ENCODE results near the gene STRIP1. TPM values are rescaled to one million over a fixed set of nuclear protein-coding genes. Genes with fewer than 3 reads are reported as not detected.
A peak's percentile ranks its signal among the peaks of the same experiment; 100 is the strongest.

Gene STRIP1
- total and polyA plus RNA-seq, 2 experiments from 2014 or later, result 40.2 to 78.3 TPM

DNA sequence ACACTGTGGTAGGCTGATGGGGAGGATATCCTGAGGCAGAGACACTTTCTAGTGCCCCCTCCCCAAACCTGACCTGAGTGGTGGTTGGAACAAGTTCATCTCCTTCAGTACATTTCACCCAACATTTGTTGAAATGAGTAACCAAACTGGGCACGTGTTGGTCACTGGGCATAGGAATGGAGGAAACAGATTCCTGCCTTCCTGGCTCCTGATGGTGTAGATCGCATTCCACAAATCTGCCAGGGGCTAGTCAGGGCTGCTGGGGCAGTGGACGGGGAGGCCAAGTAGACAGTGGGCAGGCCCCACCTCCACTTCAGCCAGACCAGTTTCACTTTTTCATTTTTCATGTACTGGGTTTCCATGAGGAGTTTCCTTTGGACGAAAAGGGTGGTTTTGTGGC, 52.5 kb downstream of the STRIP1 start:
- Histone ChIP-seq H3K4me3 (no peak overlapping the region), H3K36me3 (no peaks in the 10 kb centered on the region), H3K4me1 (ENCODE audit: low read depth) (peaks cover 24% of the 10 kb centered on the region), H3K27me3 (peaks cover 61% of the 10 kb centered on the region), H3K9me3 (ENCODE audit: low read depth) (no peaks in the 10 kb centered on the region), H3K27ac (no peak overlapping the region)
- TF ChIP-seq, protein P1, sequence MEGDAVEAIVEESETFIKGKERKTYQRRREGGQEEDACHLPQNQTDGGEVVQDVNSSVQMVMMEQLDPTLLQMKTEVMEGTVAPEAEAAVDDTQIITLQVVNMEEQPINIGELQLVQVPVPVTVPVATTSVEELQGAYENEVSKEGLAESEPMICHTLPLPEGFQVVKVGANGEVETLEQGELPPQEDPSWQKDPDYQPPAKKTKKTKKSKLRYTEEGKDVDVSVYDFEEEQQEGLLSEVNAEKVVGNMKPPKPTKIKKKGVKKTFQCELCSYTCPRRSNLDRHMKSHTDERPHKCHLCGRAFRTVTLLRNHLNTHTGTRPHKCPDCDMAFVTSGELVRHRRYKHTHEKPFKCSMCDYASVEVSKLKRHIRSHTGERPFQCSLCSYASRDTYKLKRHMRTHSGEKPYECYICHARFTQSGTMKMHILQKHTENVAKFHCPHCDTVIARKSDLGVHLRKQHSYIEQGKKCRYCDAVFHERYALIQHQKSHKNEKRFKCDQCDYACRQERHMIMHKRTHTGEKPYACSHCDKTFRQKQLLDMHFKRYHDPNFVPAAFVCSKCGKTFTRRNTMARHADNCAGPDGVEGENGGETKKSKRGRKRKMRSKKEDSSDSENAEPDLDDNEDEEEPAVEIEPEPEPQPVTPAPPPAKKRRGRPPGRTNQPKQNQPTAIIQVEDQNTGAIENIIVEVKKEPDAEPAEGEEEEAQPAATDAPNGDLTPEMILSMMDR (IDR thresholded peaks at IDR 0.05; ENCODE audit: low read depth, low read length), result no peak
- no peak for DNase-seq (ENCODE audit: low read depth in 1 of 2, low spot score in 1 of 2)

DNA sequence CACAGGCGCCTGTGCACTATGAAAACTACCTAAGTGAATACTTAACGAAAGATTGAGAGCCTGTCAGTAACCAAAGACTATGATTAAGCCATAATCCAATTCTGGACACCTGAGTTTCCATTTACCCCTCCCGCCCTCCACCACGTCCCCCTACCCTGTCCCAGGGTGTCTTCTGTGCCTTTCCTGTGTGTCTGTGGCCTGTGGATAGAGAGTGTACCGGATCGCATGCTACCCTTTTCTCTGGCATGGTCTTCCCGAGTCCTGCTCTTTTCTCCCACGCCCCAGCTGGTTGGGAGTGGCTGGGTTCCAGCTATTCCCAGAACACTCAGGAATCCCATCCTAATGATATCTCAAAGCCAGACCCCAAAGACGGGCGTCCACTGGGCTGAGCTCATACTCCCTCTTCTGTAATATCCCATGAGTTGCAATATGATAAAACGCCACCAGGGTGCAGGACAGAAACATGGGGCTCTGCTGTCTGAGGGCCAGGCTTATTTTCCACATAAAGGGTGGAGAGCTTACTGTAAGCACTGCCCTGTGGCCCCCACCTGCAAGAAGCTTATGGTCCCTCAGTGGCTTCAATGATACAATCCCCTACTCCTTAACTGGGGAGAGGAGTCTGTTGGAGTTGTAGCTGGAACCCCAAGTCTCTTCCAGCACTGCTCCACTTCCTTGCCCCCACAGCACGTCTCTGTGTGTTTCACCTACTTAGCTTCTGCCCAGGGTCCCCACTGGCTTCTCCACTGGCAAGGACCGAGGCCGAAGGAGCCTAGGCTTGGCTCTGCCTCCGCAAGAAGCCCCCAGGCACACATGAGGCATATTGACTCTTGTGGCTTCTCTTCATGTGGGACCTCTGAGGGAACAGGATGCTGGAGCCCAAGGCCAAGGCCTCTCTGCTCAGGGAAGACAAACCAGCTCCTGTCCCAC, 53.7 kb downstream of the STRIP1 start:
- TF ChIP-seq, protein P1 (IDR thresholded peaks at IDR 0.05; ENCODE audit: low read depth, low read length), result peak; percentile 75
- Histone ChIP-seq H3K9me3 (ENCODE audit: low read depth) (no peaks in the 10 kb centered on the region), H3K36me3 (no peaks in the 10 kb centered on the region), H3K4me1 (ENCODE audit: low read depth) (peaks cover 28% of the 10 kb centered on the region), H3K27me3 (peaks cover 50% of the 10 kb centered on the region), H3K27ac (no peak overlapping the region), H3K4me3 (no peak overlapping the region)
- peak; percentile 68 to 77 for DNase-seq (ENCODE audit: low read depth in 1 of 2, low spot score in 1 of 2)

DNA sequence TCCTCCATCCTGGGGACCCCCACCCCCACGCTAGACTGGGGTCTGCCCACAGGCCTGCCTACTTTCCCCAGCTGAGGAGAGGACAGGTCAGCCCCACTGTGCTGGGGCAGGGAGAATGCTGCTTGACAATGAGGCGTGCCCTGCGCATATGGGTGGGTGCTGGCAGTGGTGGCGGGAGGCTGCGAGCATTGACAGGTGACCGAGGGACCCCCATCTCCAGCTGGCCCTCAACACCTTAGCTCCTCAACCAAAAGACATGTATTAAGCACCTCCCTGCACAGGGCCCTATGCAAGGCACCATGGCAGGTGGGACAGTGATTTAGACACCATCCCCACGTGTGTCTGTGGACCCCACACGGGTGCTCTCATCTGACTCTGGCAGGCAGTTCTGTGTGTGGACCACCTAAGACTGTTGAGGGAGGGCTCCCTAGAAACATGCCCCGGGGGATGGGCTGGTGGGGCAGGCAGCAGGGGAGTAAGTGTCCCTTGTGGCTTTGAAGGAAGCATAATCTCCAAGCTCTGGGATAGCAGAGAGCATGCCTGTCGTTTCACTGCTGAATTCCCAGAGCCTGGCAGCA, 54.4 kb downstream of the STRIP1 start:
- peaks cover 42% of the 10 kb centered on the region for H3K27me3 ChIP-seq
- DNase-seq (ENCODE audit: low read depth in 1 of 2, low spot score in 1 of 2), result no peak
- H3K4me3 ChIP-seq, result no peak overlapping the region
- H3K27ac ChIP-seq, result no peak overlapping the region
- peaks cover 28% of the 10 kb centered on the region for H3K4me1 ChIP-seq (ENCODE audit: low read depth)
- no peaks in the 10 kb centered on the region for H3K36me3 ChIP-seq
- TF ChIP-seq, protein P1 (IDR thresholded peaks at IDR 0.05; ENCODE audit: low read depth, low read length), result no peak
- no peaks in the 10 kb centered on the region for H3K9me3 ChIP-seq (ENCODE audit: low read depth)

DNA sequence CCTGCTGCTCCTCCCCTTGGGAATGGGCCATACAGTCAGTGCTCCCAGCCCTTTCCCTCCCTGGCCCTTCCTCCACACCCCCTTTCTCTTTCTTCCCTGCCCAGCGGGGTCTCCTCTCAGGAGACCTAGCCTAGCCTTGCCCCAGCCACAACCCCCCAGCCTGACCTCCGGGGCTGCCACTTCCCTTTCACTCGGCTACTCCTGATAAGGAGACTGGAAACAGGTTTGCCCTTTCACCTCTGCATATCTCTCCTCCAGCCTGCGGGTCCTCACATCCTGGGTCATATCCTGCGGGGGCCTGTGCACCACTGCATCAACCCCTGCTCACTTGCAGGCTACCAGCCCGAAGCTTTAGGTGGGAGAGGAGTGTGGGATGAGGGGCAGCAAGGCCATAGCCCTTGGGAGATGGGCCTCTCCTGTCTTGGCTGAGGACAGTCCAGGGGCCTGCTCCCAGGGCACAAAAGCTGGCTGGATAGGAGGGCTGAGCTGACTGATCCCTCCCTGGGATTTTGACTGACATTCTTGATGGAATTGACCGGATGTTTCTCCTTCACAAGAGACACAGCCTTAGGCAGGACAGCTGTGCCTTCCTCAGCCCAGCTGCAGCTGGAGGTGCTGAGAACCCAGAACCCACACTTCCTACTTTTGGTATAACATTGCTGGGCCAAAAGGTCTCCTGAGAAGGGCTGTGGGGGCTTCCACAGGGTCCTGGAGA, 55.3 kb downstream of the STRIP1 start:
- peak overlapping the region; percentile 50 for H3K27ac ChIP-seq
- peak in 1 of 2 donors; percentile 27 for DNase-seq (ENCODE audit: low read depth in 1 of 2, low spot score in 1 of 2)
- H3K9me3 ChIP-seq (ENCODE audit: low read depth), result no peaks in the 10 kb centered on the region
- no peaks in the 10 kb centered on the region for H3K36me3 ChIP-seq
- no peak overlapping the region for H3K4me3 ChIP-seq
- TF ChIP-seq, protein P1 (IDR thresholded peaks at IDR 0.05; ENCODE audit: low read depth, low read length), result no peak
- H3K27me3 ChIP-seq, result peaks cover 33% of the 10 kb centered on the region
- H3K4me1 ChIP-seq (ENCODE audit: low read depth), result peaks cover 20% of the 10 kb centered on the region

DNA sequence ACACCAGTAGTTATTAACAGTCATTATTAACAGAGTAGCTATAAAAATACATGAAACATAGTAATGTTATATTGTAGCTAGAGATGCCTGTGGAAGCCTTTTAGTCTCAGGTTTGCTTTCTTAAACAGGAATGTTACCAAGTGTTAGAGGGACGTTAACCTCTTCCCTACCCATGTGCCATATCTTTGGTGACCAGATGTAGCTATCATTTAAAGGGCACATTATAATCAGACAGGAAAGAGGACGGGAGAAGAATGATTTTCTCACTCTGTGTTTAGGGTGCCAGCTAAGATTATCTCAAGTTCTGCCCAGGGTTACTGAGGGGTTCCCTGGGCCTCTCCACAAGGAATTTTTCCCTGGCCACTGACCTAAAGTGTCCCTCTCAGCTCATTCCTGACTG, 57.0 kb downstream of the STRIP1 start:
- H3K36me3 ChIP-seq, result no peaks in the 10 kb centered on the region
- H3K27ac ChIP-seq, result no peak overlapping the region
- no peak overlapping the region for H3K4me3 ChIP-seq
- TF ChIP-seq, protein P1 (IDR thresholded peaks at IDR 0.05; ENCODE audit: low read depth, low read length), result no peak
- DNase-seq (ENCODE audit: low read depth in 1 of 2, low spot score in 1 of 2), result no peak
- peaks cover 20% of the 10 kb centered on the region for H3K4me1 ChIP-seq (ENCODE audit: low read depth)
- H3K9me3 ChIP-seq (ENCODE audit: low read depth), result no peaks in the 10 kb centered on the region
- H3K27me3 ChIP-seq, result peaks cover 16% of the 10 kb centered on the region

All from cardiac muscle cell (in vitro differentiated cells and primary cell).